Stimulated activated CD4-positive, alpha-beta T cell treated with anti-CD3 and anti-CD28 coated beads, Interleukin-12 subunit alpha, Interleukin-12 subunit beta, amount 100 ng/mL, for 24 hours (primary cell): ENCODE measurements around the gene MSI2.

Experiments
- DNase-seq, 2 experiments: peaks; one replicate each; pipeline ENCODE4 v3.0.0-alpha.2; 2020; ENCODE audit warnings: low read depth in 2 of 2

MSI2 gene

DNA sequence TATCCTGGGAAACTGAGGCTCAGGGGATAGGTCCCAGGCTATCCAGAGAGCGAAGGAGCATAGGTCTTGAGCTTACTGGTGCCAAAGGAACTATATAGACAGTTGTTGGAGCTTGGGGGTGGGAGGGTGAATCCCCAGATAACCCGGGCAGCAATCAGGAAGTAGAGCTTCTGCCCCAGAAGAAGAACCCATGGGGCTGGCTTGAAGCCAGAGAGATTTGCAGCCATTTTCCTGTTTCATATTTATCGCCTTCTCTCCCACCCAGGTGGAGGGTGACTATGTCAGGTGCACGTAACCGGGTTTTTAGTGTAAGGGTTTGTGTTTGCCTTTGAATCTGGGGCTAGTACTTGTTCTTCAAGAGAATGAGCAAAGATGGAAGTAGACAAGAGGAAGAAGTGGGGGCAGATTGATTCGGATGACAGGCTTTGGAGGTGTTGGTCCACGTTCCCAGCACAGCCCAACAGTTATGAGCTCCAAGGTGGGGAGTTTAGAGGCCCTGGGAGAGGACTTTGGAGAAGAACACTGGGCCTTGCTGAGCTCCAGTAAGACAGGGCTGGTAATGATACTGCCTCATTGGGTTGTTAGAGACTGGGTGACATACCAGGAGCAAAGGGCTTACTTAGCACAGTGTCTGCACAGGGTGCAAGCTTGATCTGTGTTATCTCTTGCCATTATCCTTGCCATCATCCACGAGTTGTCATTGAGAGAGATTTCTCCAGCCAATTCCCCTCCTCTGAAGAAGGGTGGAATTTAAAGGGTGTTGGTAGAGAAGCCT is 343.1 kb downstream of the MSI2 start:
- no peak for DNase-seq

DNA sequence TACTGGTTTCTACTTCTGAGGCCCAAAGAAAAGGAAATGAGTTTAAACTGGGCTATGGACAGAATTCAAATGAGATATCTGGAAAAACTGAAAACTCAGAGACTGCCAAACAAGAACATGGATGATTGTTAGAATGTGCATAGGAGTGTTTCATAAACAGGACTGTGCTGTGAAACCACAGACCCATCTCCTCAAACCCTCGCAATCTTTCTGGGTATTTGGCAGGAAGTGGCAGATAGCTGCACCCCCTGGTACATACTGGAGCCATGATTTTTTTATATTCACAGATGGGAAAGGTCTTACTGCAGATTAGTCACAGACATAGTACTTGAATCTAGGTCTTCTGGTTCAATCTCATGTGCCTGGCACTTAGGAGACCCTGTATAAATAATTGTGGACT is 343.8 kb downstream of the MSI2 start:
- DNase-seq: no peak

DNA sequence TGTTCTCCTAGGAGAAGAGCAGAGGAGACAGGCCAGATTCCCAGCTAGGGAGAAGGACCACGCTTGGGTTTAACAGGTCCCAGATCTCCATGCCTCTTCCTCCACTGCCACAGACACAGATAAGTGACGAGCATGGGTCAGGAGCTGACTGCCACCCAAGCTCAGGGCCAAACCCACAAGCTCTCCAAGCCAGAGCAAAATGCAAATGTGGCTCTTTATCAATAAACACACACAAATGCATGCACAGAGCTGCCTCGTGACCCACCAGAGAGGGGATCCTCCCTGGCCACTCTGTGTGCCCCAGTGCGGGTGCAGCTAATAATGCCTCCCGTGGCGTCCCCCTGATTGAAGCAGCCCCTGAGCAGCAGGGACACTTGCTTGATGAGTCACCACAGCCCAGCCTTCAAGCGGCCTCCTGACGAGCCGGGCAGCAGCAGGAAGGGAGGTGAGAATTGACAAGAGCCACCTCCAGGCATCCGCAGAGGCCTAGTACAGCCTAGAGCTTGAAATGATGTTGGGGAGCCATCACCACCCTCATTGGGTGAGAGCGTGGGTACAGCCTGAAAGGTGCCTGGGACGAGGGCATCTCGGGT is 344.9 kb downstream of the MSI2 start:
- no peak for DNase-seq

DNA sequence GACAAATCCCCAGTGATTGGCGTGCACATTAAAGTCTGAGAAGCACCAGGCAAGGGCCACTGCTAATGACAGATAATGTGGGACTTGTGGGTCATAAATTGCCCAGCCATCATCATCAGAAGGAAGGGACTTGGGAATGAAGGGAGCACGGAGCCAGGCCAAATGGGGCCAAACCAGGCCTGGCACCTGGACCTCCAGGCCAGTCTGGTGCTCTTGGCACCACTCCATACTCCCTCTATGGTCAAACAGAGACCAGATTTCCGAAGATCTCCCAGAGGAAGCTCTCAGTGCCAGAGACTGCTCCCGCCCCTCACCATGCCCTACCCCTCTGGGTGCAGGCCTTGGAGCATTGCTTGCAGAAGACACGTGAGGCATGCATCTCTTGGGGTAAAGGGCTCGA is 346.6 kb downstream of the MSI2 start:
- DNase-seq: no peak

DNA sequence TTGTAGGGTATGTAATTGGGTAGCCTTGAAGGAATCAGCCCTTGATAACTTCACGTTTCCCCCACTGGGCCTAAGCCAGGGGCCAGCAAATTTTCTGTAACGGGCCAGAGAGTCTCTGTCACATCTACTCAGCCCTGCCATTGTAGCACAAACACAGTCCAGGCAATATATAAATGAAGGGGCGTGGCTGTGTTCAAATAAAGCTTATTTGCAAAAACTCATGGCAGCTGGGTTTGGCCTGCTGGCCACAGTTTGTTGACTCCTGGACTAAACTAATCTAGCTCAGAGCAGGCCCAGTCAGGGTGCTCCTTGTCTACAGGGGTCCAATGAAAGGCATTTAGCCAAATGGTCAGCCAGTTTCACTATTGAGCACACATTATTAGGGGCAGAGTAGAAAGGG is 347.2 kb downstream of the MSI2 start:
- no peak for DNase-seq

DNA sequence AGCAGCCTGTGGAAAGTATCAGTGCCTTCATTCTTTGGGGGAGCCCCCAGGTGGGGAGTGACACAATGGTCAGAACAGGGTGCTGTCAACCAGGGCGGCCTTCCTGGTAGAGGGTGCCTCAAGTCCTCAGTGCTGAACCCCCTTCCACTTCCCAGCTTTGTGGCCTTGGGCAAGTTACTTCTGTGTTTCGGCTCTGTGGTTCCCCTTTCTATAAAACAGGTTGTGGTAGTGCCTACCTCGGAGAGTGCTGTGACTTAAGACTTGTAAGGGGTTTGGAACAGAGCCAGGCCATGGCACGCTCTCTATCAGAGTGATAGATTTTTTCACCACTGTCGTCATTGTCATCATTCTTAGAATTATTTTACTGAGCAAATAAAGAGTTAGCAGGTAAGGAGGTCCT is 347.7 kb downstream of the MSI2 start:
- DNase-seq: peak; percentile 35 to 54

DNA sequence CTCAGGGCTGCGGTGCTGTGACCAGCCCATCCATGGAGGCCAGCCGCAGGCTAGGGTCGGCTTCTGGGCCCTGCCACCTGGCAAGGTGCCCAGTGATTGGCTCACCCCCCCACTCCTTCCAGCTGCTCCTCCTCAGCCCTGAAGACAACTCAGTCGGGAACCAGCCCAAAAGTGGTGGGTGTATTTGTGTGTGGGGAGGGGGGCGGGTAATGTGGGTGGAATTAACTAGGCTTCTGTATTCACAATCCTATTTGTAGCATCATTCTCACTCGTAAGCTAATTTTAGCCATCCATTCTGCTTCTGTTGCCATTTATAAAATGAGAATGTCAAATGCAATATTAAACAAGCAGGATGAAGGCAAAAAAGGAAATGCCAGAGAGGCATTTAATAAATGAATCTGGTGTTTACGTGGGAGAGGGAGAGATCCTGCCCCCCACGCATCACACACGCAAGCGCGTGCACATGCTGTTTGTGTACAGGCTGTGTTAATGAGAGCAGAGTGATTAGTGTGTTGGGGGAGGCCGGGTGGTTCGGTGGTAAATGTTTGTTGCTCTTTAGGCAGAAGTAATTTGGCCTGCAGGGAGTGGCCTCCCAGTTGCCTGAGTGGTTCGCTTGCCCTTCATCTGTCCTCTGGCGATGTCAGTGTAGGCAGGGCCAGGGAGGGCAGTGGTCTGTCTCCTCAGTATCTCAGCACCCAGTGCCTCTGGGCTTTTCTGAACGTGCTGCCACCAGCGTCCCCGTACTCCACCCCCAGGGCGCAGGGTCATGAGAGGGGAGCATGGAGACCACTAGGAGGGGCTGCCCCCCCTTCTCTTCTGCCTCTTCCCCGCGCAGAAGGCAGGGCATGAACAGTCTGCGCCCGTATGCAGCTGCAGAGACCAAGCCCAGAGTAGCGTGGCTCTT is 348.7 kb downstream of the MSI2 start:
- DNase-seq: no peak

DNA sequence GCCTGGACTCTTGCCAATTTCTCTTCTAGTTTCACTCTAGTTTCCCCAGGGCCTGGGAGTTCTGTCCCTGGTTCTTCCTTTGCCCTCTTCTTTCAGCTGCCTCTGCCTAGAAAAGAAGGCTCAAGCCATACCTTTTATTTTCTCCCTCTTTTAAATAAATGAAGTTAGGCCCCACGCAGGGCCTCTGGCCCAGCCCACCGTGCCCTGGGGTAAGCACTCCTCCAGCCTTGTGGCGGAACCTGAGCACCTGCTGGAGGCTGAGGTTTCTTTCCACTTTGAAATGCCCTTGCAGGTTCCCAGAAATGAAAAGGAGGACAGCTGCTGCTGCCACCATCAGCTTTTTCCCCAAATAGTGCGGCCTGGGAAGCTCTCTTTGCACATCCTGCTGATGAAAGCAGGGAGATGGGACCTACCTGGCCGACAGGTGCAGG is 349.4 kb downstream of the MSI2 start:
- peak in 1 of 2 experiments; percentile 24 for DNase-seq

DNA sequence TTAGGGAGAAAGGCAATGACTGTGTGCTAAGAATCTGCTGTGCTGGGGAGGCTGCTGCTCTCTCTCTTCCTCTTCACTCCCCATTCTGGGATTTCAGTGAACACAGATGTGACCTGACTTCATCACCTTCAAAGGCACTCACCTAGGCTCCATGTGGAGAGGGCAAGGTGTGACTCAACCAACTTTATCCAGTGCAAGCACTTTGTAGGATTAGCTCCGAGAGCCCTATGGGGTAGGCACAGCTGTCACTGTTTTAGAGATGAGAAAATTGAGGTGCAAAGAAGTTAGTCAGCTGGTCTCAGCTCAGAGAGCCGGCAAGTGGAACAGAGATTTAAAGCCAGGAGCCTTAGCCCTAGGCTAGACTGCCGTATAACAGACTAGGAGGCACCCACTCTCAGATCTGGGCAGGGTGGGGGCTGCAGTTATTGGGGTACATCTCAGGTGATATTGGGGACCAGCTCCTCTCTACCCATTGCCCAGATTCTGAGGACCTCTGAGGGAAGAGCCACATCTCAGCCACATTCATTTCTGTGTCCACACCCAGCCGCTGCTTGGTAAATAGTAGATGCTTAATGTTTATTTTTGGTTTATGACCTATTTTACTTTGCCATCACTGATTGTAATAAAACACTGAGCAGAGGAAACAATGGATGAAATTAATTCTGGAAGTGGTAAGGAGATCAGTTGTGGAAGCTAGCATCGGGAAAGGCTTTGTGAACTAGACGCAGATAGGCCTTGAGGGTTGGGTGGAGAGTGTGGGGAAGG is 350.0 kb downstream of the MSI2 start:
- no peak for DNase-seq

DNA sequence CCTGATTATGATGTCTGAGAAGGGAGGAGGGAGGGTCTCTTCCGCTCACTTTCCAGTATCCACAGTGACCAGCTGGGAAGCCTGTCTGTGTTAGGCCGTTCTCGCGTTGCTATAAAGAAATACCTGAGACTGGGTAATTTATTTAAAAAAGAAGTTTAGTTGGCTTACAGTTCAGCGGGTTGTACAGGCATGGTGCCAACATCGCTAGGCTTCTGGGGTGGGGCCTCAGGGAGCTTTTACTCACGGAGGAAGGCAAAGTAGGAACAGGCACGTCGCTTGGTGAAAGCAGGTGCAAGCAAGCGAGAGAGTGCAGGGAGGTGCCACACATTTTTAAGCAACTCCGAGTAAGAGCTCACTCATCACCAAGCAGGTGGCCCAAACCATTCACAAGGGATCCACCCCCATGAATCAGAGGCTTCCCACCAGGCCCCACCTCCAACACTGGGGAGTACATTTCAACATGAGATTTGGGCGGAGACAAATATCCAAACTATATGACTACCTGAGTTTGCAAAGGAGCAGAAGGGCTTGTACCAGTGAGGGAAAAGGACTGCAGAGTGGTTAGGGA is 351.3 kb downstream of the MSI2 start:
- no peak for DNase-seq

DNA sequence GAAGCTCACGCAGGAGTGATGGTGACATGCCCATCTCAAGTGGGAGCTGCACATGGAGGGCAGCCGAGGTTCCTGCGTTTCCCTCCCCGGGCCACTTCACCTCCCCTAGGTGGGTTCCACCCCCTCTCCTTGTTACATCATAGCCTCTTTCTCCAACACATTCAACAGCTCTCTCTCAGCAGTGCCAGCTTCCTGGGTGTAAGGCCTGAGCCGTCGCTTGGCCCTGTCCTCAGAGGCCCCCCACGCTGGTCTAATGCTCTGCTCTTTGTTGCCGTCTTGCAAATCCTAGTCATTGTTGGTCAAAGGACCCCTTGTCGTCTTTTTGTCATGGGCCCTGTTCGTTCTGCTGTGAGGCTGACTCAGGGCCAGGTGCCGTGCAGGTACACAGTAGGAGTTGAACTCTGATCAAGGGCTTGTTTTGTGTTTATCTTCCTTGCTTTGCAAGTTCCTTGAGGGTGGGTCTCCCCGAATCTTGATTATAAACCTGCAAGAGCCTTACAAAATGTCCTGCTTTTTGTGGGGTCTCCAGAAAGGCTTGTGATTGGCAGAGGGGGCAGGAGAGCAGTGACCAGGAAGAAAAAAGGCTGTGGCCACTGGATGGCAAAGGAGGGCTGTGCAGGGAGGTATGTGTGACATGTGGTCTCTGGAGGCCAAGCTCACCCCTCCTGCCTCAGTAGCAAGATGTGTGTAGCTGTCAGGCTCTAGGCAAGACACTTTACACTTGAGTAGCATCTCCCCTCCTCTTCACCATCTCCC is 352.2 kb downstream of the MSI2 start:
- DNase-seq: no peak

DNA sequence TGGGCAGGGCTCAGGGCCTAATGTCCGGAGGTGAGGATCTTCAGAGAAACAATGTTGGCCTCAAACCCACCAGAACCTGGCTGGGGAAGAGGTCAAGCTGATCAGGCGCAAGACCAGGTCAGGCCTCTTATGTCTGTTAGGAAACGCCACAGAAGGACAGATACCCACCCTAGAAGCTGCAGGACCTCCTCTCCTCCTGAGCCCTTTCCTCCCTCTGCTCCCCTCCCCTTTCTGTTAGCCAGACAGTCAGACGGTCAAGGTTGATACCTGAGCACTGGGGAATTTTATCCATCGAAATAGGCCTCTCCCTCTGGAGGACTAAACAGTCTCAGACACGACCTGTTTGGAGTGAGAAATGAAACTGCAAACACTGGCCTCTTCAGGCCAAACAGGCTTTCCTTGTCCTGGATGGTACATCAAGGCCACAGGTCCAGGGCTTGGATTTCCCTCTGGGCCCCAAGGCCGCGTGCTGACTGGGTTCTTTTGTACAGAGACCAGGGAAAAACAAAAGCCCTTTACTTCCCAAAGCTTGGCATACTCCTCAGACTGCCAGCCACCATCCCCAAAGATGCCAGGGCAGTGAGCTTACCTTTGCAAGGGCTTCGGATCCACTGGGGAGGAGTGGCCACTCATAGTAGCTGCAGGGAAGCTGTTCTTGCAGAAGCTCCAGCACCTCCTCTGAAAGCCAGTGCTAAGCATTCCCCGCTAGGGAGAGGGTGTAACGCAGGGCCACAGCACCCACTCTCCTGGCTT is 353.0 kb downstream of the MSI2 start:
- DNase-seq: no peak

DNA sequence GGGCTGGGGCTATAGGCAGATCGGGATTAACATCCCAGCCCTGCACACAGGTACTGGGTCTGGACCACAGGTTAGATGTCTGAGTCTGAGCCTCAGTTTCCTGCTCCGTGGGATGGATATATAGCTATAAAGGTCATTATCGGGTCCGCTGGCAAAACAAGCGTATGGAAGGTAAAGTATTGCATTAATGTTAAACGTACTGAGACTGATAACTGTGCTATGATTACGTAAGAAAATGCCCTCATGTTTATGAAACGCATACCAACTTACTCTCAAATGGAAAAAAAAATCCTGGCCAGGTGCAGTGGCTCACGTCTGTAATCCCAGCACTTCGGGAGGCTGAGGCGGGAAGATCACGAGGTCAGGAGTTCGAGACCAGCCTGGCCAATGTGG is 353.6 kb downstream of the MSI2 start:
- no peak for DNase-seq

DNA sequence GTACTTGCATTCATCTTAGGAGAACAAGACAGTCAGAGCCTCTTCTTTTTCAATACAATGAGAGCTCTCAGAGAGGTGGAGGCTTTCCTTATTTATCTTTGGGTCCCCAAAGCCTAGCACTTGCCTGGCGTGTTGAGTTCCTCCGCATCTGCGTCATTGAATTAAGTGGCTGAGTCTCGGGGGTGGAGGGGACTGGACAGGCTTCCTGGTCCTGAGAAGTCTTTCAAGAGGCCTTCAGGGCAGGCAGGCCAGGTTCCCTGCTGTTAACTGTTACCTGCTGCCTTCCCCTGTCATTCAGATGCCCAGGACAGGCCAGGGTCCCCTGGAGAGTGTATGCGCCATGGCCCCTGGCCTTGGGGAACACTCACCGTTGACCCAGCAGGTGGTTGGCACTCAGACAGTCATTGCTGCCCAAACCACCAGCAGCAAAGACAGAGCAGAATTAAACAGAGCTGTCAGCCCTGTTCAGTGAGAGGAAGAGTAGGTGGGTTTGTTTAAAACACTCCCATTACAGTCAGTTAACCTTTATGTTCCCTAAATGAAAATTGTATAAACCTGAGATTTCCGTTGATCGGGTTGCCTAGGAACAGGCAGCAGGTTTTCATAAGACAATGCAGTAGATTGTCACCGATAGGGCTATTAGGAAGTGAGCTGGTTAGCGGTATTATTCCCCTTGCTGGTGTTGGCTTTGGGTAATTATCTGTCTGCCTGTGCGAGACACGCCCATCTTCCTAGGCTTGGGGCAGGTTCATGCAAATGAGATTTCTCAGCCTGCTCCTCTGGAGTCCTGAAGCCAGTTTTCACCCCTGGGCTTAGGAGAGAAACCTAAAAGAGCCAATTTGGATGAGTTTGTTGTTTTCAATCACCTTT is 356.1 kb downstream of the MSI2 start:
- no peak for DNase-seq

DNA sequence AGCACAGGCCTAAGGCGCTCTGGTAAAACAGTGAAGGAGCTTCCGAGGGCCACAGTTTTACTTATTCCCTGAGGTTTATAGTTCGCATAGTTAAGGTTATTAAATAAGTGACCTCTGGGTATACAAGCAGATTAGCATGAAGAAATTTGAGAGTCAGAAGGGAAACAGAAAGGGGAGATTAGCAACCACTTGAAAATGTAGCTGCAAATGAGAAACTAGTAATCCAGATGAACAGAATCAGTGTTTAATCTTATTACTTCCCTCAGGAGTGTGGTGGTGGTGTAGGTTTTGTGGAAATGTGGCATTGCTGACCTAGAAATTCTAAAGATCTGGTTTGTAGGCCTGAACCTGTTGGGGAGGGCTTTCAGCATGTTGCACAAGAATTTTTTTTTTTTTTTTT is 358.4 kb downstream of the MSI2 start:
- no peak for DNase-seq

DNA sequence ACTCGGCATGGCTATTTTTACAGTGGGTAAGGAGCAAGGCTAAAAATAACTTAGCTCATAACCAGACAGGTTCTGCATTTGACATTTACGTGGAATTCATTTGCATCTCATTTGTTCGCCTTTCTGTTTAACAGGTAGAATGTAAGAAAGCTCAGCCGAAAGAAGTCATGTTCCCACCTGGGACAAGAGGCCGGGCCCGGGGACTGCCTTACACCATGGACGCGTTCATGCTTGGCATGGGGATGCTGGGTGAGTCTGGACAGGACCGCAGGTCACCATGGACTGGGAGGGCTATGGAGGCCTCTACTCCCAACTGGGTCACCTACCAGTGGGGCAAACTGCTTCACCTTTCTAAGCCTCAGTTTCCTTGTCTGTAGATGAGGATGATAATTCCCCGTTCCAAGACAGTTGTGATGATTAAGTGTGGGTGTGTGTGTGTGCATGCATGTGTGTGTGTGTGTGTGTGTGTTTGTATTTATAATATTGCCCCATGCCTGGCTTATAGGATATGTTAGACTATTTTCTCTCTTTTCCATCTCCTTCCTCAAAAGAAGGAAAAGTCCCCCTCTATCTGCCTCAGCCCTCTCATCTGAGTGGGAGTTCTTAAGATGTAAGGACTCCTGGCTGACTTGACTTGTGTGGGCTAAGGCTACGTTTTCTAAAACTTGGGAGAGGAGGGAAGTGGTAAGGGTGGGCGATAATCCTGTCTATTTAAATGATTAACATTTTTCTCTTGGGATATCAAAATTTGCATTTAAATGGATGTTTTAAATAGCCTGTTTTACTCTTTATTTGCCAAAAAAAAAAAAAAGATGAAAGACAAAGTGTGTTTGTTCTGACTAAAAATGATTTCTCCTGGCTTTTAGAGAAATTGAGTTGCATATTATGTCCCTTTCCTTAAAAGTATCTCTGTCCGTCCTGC is 359.8 kb downstream of the MSI2 start:
- DNase-seq: no peak

DNA sequence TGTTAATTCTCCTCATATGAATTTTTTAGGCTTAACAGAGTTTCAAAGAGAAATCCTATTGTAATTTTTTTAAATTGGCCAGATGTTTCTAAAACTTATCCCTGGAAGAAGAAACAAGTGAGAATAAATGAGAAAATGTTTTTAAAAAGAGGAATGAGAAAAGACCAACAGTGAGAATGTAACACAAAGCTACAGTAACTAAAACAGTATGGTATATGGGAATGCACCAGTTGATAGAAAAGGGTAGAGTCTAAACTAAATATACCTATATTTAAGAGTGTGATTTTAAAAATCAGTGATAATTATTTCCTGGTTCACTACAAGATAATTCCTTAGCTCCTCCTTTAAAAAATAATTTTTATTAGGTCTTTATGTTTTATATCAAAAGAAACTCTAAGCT is 360.9 kb downstream of the MSI2 start:
- no peak for DNase-seq
